Progenitor cell of endocrine pancreas (in vitro differentiated cells): ENCODE measurements around the gene MPPE1. TPM values are rescaled to one million over a fixed set of nuclear protein-coding genes. Genes with fewer than 3 reads are reported as not detected.

Source experiments
- DNase-seq: peaks from one replicate; pipeline ENCODE4 v3.0.0; 2021; ENCODE audit warnings: low spot score; ENCODE audit not compliant: unreplicated experiment
- H3K27ac Mint-ChIP-seq: 2 replicates; pipeline ENCODE4 v1.8.0; 2021; ENCODE audit warnings: mild to moderate bottlenecking, moderate library complexity, mixed read lengths
- H3K27me3 Mint-ChIP-seq: 2 replicates; pipeline ENCODE4 v1.8.0; 2021; ENCODE audit warnings: mixed read lengths
- H3K36me3 Mint-ChIP-seq: 2 replicates; pipeline ENCODE4 v1.8.0; 2022; ENCODE audit warnings: mixed read lengths; ENCODE audit not compliant: insufficient read depth
- H3K4me1 Mint-ChIP-seq: 2 replicates; pipeline ENCODE4 v1.8.0; 2021; ENCODE audit warnings: low read depth, mixed read lengths
- H3K4me3 Mint-ChIP-seq: 2 replicates; pipeline ENCODE4 v1.8.0; 2021; ENCODE audit warnings: low read depth, mild to moderate bottlenecking, moderate library complexity, mixed read lengths
- H3K9me3 Mint-ChIP-seq: 2 replicates; pipeline ENCODE4 v1.8.0; 2021; ENCODE audit warnings: low read depth, mixed read lengths
- CTCF ChIP-seq: fragments of 200-600 bp; sonication (generic); IDR thresholded peaks from one replicate; pipeline ENCODE4 v1.5.0; 2021; ENCODE audit warnings: antibody characterized with exemption, mild to moderate bottlenecking; ENCODE audit not compliant: unreplicated experiment
- long read RNA-seq: library from polyadenylated mRNA; unstranded; transcript quantifications from one replicate; pipeline ENCODE4 v2.0.0, GENCODE V29; 2020
- total RNA-seq: library from RNA; stranded (reverse); gene quantifications from 2 replicates; pipeline ENCODE4 v1.2.1, GENCODE V29; 2021

MPPE1 gene
- total RNA-seq: 27.4 and 37.4 TPM in 2 replicates
- long read RNA-seq, full-length matches to known transcripts: 49 of 106 reads
- long read RNA-seq, partial matches to known transcripts: 5 of 106 reads
- long read RNA-seq, other reads (novel, unspliced or antisense): 52 of 106 reads

GRCh38 chr18:11908182-11909060 lies at the start of gene MPPE1:
TSS of gene MPPE1 (minus strand) at chr18:11908317. CDS start at chr18:11897264, 11,053 bp downstream.
- no peak for TF ChIP-seq CTCF
- peak within 1 kb of the TSS; percentile 96 for H3K27ac Mint-ChIP-seq
- peak within 1 kb of the TSS; percentile 89 for H3K4me3 Mint-ChIP-seq
- no peaks in the 10 kb centered on the region for H3K27me3 Mint-ChIP-seq
- H3K9me3 Mint-ChIP-seq: no peaks in the 10 kb centered on the region
- H3K36me3 Mint-ChIP-seq: no peaks in the 10 kb centered on the region
- DNase-seq: peak; percentile 76
- H3K4me1 Mint-ChIP-seq: peaks cover 24% of the 10 kb centered on the region

GRCh38 chr18:11957636-11958035 lies 49.5 kb upstream of the MPPE1 start:
- DNase-seq: no peak
- Mint-ChIP-seq H3K4me3 (no peak overlapping the region), H3K36me3 (peaks cover 7% of the 10 kb centered on the region), H3K4me1 (peaks cover 14% of the 10 kb centered on the region), H3K27ac (peak overlapping the region; percentile 1), H3K27me3 (no peaks in the 10 kb centered on the region), H3K9me3 (peaks cover 12% of the 10 kb centered on the region)
- TF ChIP-seq CTCF: no peak

GRCh38 chr18:11956371-11957308 lies 48.5 kb upstream of the MPPE1 start:
- TF ChIP-seq CTCF: no peak
- H3K27me3 Mint-ChIP-seq: no peaks in the 10 kb centered on the region
- H3K4me3 Mint-ChIP-seq: no peak overlapping the region
- H3K36me3 Mint-ChIP-seq: peaks cover 7% of the 10 kb centered on the region
- no peak for DNase-seq
- H3K9me3 Mint-ChIP-seq: peaks cover 12% of the 10 kb centered on the region
- H3K27ac Mint-ChIP-seq: no peak overlapping the region
- peaks cover 19% of the 10 kb centered on the region for H3K4me1 Mint-ChIP-seq

GRCh38 chr18:11955239-11956029 lies 47.3 kb upstream of the MPPE1 start:
- no peak for TF ChIP-seq CTCF
- no peak for DNase-seq
- H3K27ac Mint-ChIP-seq: peak overlapping the region; percentile 87
- peaks cover 7% of the 10 kb centered on the region for H3K36me3 Mint-ChIP-seq
- H3K27me3 Mint-ChIP-seq: no peaks in the 10 kb centered on the region
- peaks cover 12% of the 10 kb centered on the region for H3K9me3 Mint-ChIP-seq
- H3K4me1 Mint-ChIP-seq: peaks cover 20% of the 10 kb centered on the region
- no peak overlapping the region for H3K4me3 Mint-ChIP-seq
